B cell (primary cell): ENCODE data around the gene GPR61.

Experiments used
- EZH2 ChIP-seq: IDR thresholded peaks from 2 replicates; pipeline ENCODE4 v1.6.1; 2012; ENCODE audit warnings: borderline replicate concordance, low read depth, mild to moderate bottlenecking, moderate library complexity, low read length; ENCODE audit not compliant: insufficient read depth, poor library complexity, severe bottlenecking
- TF ChIP-seq, protein P1 (sequence below): fragments of 200-600 bp; IDR thresholded peaks from one replicate; pipeline ENCODE4 v1.8.0; 2022; ENCODE audit warnings: antibody characterized with exemption, mild to moderate bottlenecking

DNA sequence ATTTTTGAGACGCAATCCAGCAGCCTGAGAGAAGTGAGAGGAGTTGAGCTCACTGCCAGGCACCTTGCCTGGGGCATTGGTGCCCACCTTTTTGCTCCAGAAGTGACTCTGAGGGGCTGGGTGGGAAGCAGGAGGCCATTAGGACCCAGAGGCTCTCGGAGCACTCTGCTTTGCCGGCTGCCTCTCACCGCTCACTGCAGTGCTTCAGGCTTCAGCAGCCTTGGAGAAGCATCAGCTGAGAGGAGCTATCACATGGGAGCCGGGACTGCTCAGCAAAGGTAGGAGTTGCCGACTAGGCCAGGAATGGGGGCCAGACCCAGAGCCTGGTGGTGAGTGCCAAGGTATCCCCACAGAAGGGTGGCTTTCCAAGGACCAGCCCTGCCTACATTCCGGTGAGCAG, at the start of gene GPR61:
- TF ChIP-seq, protein P1, sequence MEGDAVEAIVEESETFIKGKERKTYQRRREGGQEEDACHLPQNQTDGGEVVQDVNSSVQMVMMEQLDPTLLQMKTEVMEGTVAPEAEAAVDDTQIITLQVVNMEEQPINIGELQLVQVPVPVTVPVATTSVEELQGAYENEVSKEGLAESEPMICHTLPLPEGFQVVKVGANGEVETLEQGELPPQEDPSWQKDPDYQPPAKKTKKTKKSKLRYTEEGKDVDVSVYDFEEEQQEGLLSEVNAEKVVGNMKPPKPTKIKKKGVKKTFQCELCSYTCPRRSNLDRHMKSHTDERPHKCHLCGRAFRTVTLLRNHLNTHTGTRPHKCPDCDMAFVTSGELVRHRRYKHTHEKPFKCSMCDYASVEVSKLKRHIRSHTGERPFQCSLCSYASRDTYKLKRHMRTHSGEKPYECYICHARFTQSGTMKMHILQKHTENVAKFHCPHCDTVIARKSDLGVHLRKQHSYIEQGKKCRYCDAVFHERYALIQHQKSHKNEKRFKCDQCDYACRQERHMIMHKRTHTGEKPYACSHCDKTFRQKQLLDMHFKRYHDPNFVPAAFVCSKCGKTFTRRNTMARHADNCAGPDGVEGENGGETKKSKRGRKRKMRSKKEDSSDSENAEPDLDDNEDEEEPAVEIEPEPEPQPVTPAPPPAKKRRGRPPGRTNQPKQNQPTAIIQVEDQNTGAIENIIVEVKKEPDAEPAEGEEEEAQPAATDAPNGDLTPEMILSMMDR, result no peak
- TF ChIP-seq EZH2, result no peak
